ENCODE data around the gene NAV1.
A peak's percentile ranks its signal among the peaks of the same experiment; 100 is the strongest.
"Not testable (repeated sequence)": the region's sequence is repeated elsewhere in the genome, so short reads cannot be mapped to it uniquely, and the experiment has no call there.

NAV1 gene

DNA sequence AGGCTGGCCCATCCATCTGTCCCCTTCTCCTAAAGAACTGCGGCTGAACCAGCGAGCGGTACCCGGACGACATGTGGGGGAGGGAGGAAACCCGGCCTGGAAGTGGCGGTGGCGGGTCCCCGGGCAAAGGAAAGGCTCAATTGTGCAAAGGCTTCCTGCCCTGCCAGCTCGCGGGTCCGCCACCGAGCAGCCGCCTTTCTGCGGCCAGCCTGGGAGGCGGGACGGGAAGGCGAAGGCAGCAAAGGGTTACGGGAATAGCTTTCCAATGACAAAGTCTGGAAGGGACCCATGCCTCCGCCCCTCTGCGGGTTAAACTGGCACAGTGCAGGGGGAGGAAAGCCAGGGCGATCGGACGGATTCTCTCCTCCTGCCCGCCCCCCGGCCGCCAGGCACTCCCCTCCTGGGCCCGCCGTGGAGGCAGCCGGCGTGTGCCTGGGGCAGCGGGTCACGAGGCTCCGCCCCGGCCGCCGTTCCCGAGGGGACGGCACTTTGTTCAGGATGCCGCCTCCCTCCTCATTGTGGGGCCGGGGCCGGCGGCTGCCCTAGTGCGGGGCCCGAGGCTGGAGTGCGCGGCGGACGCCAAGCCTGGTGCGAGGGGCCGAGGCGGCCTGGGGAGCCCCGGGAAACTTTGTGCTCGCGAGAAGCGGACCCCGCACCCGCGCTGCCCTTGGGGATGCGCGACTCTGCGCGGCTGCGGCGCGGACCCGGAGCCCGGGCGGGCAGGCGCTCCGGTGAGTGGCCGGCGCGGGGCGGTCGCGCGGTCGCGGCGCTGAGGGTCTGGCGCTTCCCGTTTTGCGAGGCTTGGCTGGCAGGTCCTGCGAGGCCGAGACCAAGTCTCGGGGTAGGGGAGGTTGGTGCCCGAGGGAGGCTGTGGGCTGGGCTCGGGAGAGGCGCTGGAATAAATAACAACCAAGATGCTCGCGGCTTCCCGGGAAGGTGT lies at the start of gene NAV1:
NAV1 (plus strand) TSS at position 516 of the 940 bp plus-strand sequence. CDS start 83,758 bp downstream, outside the sequence.
- Mint-ChIP-seq H3K9me3 (no peaks in the 10 kb centered on the region), H3K27ac (no peak within 1 kb of the TSS), H3K4me3 (peak within 1 kb of the TSS; percentile 71), H3K4me1 (ENCODE audit: low read depth) (peaks cover 24% of the 10 kb centered on the region), H3K36me3 (ENCODE audit: low read depth) (peaks cover 4% of the 10 kb centered on the region), H3K27me3 (peaks cover 62% of the 10 kb centered on the region)

DNA sequence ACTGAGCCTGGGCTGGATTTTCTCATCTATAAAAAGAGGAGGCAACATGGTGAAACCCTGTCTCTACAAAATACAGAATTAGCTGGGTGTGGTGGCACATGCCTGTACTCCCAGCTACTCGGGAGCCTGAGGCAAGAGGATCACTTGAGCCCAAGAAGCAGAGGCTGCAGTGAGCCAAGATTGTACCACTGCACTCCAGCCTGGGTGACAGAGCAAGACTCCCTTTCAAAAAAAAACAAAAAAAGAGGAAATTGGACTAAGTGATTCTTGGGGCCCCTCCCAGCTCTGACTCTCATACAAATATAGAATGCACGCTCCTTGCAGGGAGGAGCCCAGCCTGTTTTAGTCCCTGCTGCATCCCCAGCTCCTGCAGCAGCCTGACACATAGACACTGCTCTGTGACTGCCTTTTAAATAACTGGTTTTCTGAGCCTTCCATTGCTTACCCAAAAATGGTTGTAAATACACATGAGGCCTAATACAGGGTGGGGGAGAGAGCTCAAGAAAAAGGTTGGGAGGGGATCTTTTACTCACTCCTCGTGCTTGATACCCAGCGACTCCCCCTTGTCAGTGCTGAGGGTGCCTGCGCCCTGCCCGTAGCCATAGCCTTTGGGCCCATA lies 49.2 kb upstream of the NAV1 start:
- H3K9me3 Mint-ChIP-seq: no peaks in the 10 kb centered on the region
- H3K4me1 Mint-ChIP-seq (ENCODE audit: low read depth): no peaks in the 10 kb centered on the region
- no peaks in the 10 kb centered on the region for H3K27me3 Mint-ChIP-seq
- H3K27ac Mint-ChIP-seq: no peak overlapping the region
- H3K4me3 Mint-ChIP-seq: no peak overlapping the region
- H3K36me3 Mint-ChIP-seq (ENCODE audit: low read depth): peaks cover 54% of the 10 kb centered on the region

- no peak overlapping the region for H3K27ac Mint-ChIP-seq
- no peaks in the 10 kb centered on the region for H3K4me1 Mint-ChIP-seq (ENCODE audit: low read depth)
- no peak overlapping the region for H3K4me3 Mint-ChIP-seq
- H3K36me3 Mint-ChIP-seq (ENCODE audit: low read depth): peaks cover 52% of the 10 kb centered on the region
- no peaks in the 10 kb centered on the region for H3K9me3 Mint-ChIP-seq
- H3K27me3 Mint-ChIP-seq: no peaks in the 10 kb centered on the region
Measured at GRCh38 chr1:201490708-201491131, 48.2 kb upstream of the NAV1 start.

GRCh38 chr1:201491896-201492511 lies 46.9 kb upstream of the NAV1 start:
- no peaks in the 10 kb centered on the region for H3K27me3 Mint-ChIP-seq
- peaks cover 46% of the 10 kb centered on the region for H3K36me3 Mint-ChIP-seq (ENCODE audit: low read depth)
- no peaks in the 10 kb centered on the region for H3K4me1 Mint-ChIP-seq (ENCODE audit: low read depth)
- H3K9me3 Mint-ChIP-seq: no peaks in the 10 kb centered on the region
- no peak overlapping the region for H3K27ac Mint-ChIP-seq
- no peak overlapping the region for H3K4me3 Mint-ChIP-seq

GRCh38 chr1:201493026-201493656 lies 45.8 kb upstream of the NAV1 start:
- not testable (repeated sequence) for H3K4me3 Mint-ChIP-seq

DNA sequence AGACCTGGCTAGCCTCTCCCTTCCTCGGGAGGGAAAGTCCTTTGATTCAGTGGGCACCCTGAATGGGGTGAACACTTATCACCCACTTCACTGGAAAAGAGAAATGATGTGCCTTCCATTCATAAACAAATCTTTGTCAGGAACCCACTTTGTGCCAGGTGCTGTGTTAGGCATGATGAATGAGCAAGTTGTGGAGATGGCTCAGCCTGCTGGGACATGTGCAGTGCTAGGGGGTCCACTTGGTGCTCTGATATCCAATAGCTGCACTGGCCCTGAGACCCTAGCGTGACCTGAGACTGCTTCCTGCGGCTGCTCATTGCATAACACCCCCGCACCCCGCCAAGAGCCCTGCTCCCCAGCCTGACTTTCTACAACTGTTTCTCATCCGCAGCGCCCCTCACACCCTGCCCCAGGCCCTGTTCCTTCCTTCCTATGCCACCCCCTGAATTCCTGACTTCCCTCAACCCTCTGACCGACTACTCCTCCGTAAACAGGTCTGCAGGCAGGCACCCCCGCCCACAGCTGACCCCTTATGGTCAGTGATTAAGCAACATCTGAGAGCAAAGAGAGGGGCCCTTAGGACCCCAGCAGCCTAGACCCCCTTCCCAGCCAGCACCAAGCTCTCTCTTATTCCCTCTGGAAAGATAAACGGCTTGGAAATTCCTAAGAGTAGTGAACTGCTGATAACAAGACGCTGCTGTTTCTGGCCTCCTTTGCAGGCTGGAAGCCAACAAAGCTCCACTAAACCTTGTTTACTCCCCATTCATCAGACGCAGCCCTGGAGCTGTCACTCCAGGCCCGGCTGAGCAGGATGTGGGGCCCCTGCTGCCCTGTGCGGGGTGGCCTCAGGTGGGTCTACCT lies 44.9 kb upstream of the NAV1 start:
- Mint-ChIP-seq H3K36me3 (ENCODE audit: low read depth) (peaks cover 37% of the 10 kb centered on the region), H3K27ac (no peak overlapping the region), H3K4me3 (no peak overlapping the region), H3K27me3 (no peaks in the 10 kb centered on the region), H3K9me3 (no peaks in the 10 kb centered on the region), H3K4me1 (ENCODE audit: low read depth) (no peaks in the 10 kb centered on the region)

More at GRCh38 chr1:201493026-201493656, 45.8 kb upstream of the NAV1 start:
- not testable (repeated sequence) for H3K27ac Mint-ChIP-seq; H3K27me3 Mint-ChIP-seq; H3K9me3 Mint-ChIP-seq; H3K4me1 Mint-ChIP-seq (ENCODE audit: low read depth)
- peaks cover 37% of the 10 kb centered on the region for H3K36me3 Mint-ChIP-seq (ENCODE audit: low read depth)

DNA sequence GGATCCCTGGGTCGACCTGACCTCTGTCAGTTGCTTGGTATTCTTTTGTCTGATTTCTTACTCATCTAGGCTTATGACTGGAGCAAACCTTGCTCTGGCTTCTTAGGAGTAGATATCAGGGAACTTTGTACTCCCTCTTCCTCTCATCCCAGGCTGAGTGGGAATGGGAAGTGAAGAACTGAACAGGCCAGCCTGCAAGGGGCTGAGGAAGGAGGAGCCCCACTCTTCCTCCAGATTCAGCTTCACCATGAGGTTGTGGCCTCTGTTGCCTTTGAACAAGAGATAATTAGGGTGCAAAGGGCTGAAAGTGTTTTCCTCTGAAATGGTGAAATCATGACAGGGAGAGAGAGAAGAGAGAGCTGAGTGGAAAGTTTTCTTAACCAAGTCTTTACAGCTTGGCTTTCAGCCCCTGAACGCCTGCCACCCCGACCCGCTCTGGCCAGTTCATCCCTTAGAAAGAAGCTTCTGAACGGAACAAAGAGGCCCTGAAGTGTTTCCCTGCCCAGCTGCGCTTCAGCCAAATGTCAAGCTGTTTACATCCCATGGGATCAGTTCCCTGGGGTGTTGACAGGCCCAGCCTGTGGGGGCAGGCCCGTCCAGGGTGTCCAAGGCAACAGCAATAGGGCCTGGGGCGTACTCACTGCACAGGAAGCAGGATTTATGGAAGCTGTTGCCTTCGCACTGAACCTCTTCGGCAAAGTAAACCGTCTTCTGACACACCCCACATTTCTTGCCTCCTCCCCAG lies 43.2 kb upstream of the NAV1 start:
- Mint-ChIP-seq H3K27me3 (no peaks in the 10 kb centered on the region), H3K9me3 (no peaks in the 10 kb centered on the region), H3K36me3 (ENCODE audit: low read depth) (peaks cover 27% of the 10 kb centered on the region), H3K4me1 (ENCODE audit: low read depth) (no peaks in the 10 kb centered on the region), H3K27ac (no peak overlapping the region), H3K4me3 (no peak overlapping the region)

GRCh38 chr1:201496296-201496690 lies 42.6 kb upstream of the NAV1 start:
- Mint-ChIP-seq H3K4me1 (ENCODE audit: low read depth) (no peaks in the 10 kb centered on the region), H3K27ac (no peak overlapping the region)

GRCh38 chr1:201497935-201498509 lies 40.9 kb upstream of the NAV1 start:
- Mint-ChIP-seq H3K9me3 (no peaks in the 10 kb centered on the region), H3K27ac (no peak overlapping the region), H3K36me3 (ENCODE audit: low read depth) (peaks cover 19% of the 10 kb centered on the region), H3K27me3 (no peaks in the 10 kb centered on the region), H3K4me1 (ENCODE audit: low read depth) (no peaks in the 10 kb centered on the region), H3K4me3 (no peak overlapping the region)

More at GRCh38 chr1:201496296-201496690, 42.6 kb upstream of the NAV1 start:
- no peak overlapping the region for H3K4me3 Mint-ChIP-seq
- H3K36me3 Mint-ChIP-seq (ENCODE audit: low read depth): peaks cover 26% of the 10 kb centered on the region
- no peaks in the 10 kb centered on the region for H3K9me3 Mint-ChIP-seq
- no peaks in the 10 kb centered on the region for H3K27me3 Mint-ChIP-seq

DNA sequence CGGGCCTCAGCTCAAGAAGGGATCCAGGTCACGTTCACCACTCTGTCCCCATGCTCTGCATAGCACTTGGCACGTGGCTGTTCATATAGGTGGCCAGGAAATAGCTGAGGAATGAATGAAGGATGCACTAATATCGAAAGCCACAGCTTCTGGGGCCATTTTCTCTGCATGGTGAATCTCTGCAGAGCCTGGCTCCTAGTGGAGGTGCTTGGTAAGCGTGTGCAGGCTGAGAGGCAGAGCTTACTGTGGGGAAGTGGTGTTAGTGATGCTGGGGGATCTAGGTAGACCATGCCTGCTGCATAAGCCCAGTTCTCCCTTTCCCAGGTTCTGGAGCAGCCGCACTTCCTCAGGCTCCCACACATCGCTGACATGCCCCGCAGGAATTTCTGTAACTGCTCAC lies 40.3 kb upstream of the NAV1 start:
- no peaks in the 10 kb centered on the region for H3K9me3 Mint-ChIP-seq
- H3K4me3 Mint-ChIP-seq: no peak overlapping the region
- no peaks in the 10 kb centered on the region for H3K4me1 Mint-ChIP-seq (ENCODE audit: low read depth)
- H3K27ac Mint-ChIP-seq: no peak overlapping the region
- H3K36me3 Mint-ChIP-seq (ENCODE audit: low read depth): peaks cover 13% of the 10 kb centered on the region
- no peaks in the 10 kb centered on the region for H3K27me3 Mint-ChIP-seq

DNA sequence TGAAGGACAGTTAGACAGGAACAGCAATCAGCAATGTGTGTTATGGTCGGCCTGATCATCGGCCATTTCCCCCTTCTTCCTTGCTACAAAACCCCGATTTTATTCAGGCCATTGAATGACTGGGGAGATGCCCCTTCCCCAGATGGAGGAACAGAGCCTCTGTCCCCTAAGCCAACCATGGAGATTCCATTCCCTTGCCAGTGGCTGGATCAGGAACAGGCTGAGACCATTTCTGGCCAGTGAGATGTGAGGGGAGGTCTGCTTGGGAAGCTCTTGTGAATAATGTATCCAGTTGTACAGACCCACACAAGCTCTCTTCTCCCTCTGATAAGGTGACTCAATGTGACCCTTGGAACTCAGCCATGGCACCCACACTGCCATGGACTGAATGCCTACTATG lies 39.7 kb upstream of the NAV1 start:
- Mint-ChIP-seq H3K36me3 (ENCODE audit: low read depth) (peaks cover 8% of the 10 kb centered on the region), H3K4me1 (ENCODE audit: low read depth) (no peaks in the 10 kb centered on the region), H3K27me3 (no peaks in the 10 kb centered on the region), H3K9me3 (no peaks in the 10 kb centered on the region), H3K27ac (no peak overlapping the region), H3K4me3 (no peak overlapping the region)

GRCh38 chr1:201499795-201500669 lies 38.9 kb upstream of the NAV1 start:
- Mint-ChIP-seq H3K36me3 (ENCODE audit: low read depth) (no peaks in the 10 kb centered on the region), H3K27me3 (no peaks in the 10 kb centered on the region), H3K4me1 (ENCODE audit: low read depth) (peaks cover 1% of the 10 kb centered on the region), H3K9me3 (no peaks in the 10 kb centered on the region), H3K27ac (no peak overlapping the region), H3K4me3 (no peak overlapping the region)

Data from stimulated activated naive CD8-positive, alpha-beta T cell treated with anti-CD3 and anti-CD28 coated beads, Interleukin-15, Interleukin-2, amounts not matched to agents 100 ng/mL and 50 ng/mL, for 24 hours (primary cell).